Caco-2 (cell line): Measurements from ENCODE around the gene SMYD3. TPM values are rescaled to one million over a fixed set of nuclear protein-coding genes. Genes with fewer than 3 reads are reported as not detected.

Experiments
- BruUV-seq: library from RNA; stranded (reverse); fragments of 400-500 nt; replicated peaks from 2 replicates; lab custom pipeline; 2021; lab: Mats Ljungman, UMichigan
- CTCF ChIA-PET: fragments of 300-600 bp; sonication (Branson Sonifier 250); formaldehyde crosslinking; loops from one replicate; lab custom pipeline; 2022; ENCODE audit warnings: antibody characterized with exemption; lab: Charles Lee
- POLR2A ChIA-PET: fragments of 300-600 bp; sonication (Branson Sonifier 250); formaldehyde crosslinking; loops from one replicate; lab custom pipeline; 2022; ENCODE audit warnings: antibody characterized with exemption; lab: Charles Lee
- DNase-seq, 2 experiments: peaks; one replicate each; pipeline versions ENCODE4 v3.0.0 to v3.0.0-alpha.2; 2020 to 2022
- H3K27me3 ChIP-seq: replicated peaks from 2 replicates; pipeline ENCODE4 v1.6.0; 2011; ENCODE audit warnings: low read length; ENCODE audit not compliant: control insufficient read depth, insufficient read depth
- H3K36me3 ChIP-seq: 2 replicates; pipeline ENCODE4 v1.5.1; 2011; ENCODE audit warnings: low read length; ENCODE audit not compliant: control insufficient read depth, insufficient read depth
- H3K4me1 ChIP-seq: fragments of 250-450 bp; sonication (Bioruptor Pico); 2 replicates; pipeline ENCODE4 v1.5.1; 2020; ENCODE audit warnings: mild to moderate bottlenecking
- H3K4me3 ChIP-seq: 2 replicates; pipeline ENCODE4 v1.5.1; 2011; ENCODE audit warnings: low read depth, mild to moderate bottlenecking, control low read depth, low read length
- H3K9me3 ChIP-seq: fragments of 250-450 bp; sonication (Bioruptor Pico); 2 replicates; pipeline ENCODE4 v1.5.1; 2020; ENCODE audit warnings: mild to moderate bottlenecking, moderate library complexity
- H3K27ac Mint-ChIP-seq: one replicate; pipeline ENCODE4 v1.8.0; 2022; ENCODE audit warnings: mixed read lengths; ENCODE audit not compliant: unreplicated experiment
- H3K27me3 Mint-ChIP-seq: one replicate; pipeline ENCODE4 v1.8.0; 2022; ENCODE audit warnings: mixed read lengths; ENCODE audit not compliant: insufficient read depth, unreplicated experiment
- H3K36me3 Mint-ChIP-seq: one replicate; pipeline ENCODE4 v1.8.0; 2022; ENCODE audit warnings: mild to moderate bottlenecking, mixed read lengths; ENCODE audit not compliant: insufficient read depth, unreplicated experiment
- H3K4me1 Mint-ChIP-seq: one replicate; pipeline ENCODE4 v1.8.0; 2022; ENCODE audit warnings: low read depth, mixed read lengths; ENCODE audit not compliant: unreplicated experiment
- H3K4me3 Mint-ChIP-seq: one replicate; pipeline ENCODE4 v1.8.0; 2022; ENCODE audit warnings: mild to moderate bottlenecking, moderate library complexity, mixed read lengths; ENCODE audit not compliant: unreplicated experiment
- H3K9me3 Mint-ChIP-seq: one replicate; pipeline ENCODE4 v1.8.0; 2022; ENCODE audit warnings: mixed read lengths; ENCODE audit not compliant: unreplicated experiment
- CTCF ChIP-seq, 2 experiments: fragments of 200-600 bp in 1 of 2; IDR thresholded peaks; 1 replicate in 1 of 2; 2 replicates in 1 of 2; pipeline versions ENCODE4 v1.5.1 to v1.8.0; 2011 to 2022; ENCODE audit warnings: antibody characterized with exemption in 1 of 2, control low read depth in 1 of 2, inconsistent platforms in 1 of 2, low read depth in 1 of 2, low read length in 1 of 2, mild to moderate bottlenecking in 1 of 2, moderate library complexity in 1 of 2; ENCODE audit not compliant: insufficient read depth in 1 of 2, severe bottlenecking in 1 of 2, unreplicated experiment in 1 of 2
- intact Hi-C: fragments of 100-400 bp; cut with micrococcal nuclease; formaldehyde crosslinking; loops from one replicate; pipeline ENCODE4 v1.10.0; 2022; ENCODE audit not compliant: unreplicated experiment
- total RNA-seq: library from RNA; stranded (reverse); gene quantifications from 2 replicates; pipeline ENCODE4 v1.2.3, GENCODE V29; 2022

Gene SMYD3
- total RNA-seq, 1 experiment from 2014 or later = 33.0 TPM

- H3K4me3 Mint-ChIP-seq = no peak overlapping the region
- H3K9me3 Mint-ChIP-seq = no peaks in the 10 kb centered on the region
- H3K36me3 ChIP-seq = no peaks in the 10 kb centered on the region
- no peaks in the 10 kb centered on the region for H3K36me3 Mint-ChIP-seq
- POLR2A ChIA-PET = no interaction called here
- H3K9me3 ChIP-seq = no peaks in the 10 kb centered on the region
- no TSS peak for BruUV-seq
- no peaks in the 10 kb centered on the region for H3K27me3 ChIP-seq
- DNase-seq = no peak
- CTCF ChIA-PET = no interaction called here
- TF ChIP-seq CTCF (IDR thresholded peaks at IDR 0.05; ENCODE audit: insufficient read depth in 1 of 2, low read depth in 1 of 2, low read length in 1 of 2, severe bottlenecking in 1 of 2, unreplicated experiment in 1 of 2) = no peak
- no peaks in the 10 kb centered on the region for H3K27me3 Mint-ChIP-seq
- H3K27ac Mint-ChIP-seq = no peak overlapping the region
- intact Hi-C loops = no loop called here
- no peaks in the 10 kb centered on the region for H3K4me1 Mint-ChIP-seq
- H3K4me1 ChIP-seq = no peaks in the 10 kb centered on the region
- no peak overlapping the region for H3K4me3 ChIP-seq
Measured at GRCh38 chr1:246034630-246035029, 472.4 kb downstream of the SMYD3 start.

- no peaks in the 10 kb centered on the region for H3K27me3 ChIP-seq
- no peak overlapping the region for H3K4me3 ChIP-seq
- H3K4me3 Mint-ChIP-seq = no peak overlapping the region
- peaks cover 9% of the 10 kb centered on the region for H3K9me3 Mint-ChIP-seq
- H3K4me1 Mint-ChIP-seq = no peaks in the 10 kb centered on the region
- H3K9me3 ChIP-seq = no peaks in the 10 kb centered on the region
- POLR2A ChIA-PET = no interaction called here
- no peak for DNase-seq
- H3K27me3 Mint-ChIP-seq = no peaks in the 10 kb centered on the region
- H3K4me1 ChIP-seq = no peaks in the 10 kb centered on the region
- TF ChIP-seq CTCF (IDR thresholded peaks at IDR 0.05; ENCODE audit: insufficient read depth in 1 of 2, low read depth in 1 of 2, low read length in 1 of 2, severe bottlenecking in 1 of 2, unreplicated experiment in 1 of 2) = no peak
- no TSS peak for BruUV-seq
- no peaks in the 10 kb centered on the region for H3K36me3 ChIP-seq
- H3K36me3 Mint-ChIP-seq = no peaks in the 10 kb centered on the region
- intact Hi-C loops = no loop called here
- H3K27ac Mint-ChIP-seq = no peak overlapping the region
- CTCF ChIA-PET = no interaction called here
Measured at GRCh38 chr1:246032984-246033383, 474.1 kb downstream of the SMYD3 start.

- H3K9me3 ChIP-seq = no peaks in the 10 kb centered on the region
- H3K9me3 Mint-ChIP-seq = peaks cover 14% of the 10 kb centered on the region
- no peak overlapping the region for H3K27ac Mint-ChIP-seq
- ChIA-PET CTCF (interaction anchor here (0.5 kb wide), 1 partner anchor 875 kb away, joined by 5 read pairs; no protein-coding TSS in a partner anchor), POLR2A (no interaction called here)
- TF ChIP-seq CTCF (IDR thresholded peaks at IDR 0.05; ENCODE audit: insufficient read depth in 1 of 2, low read depth in 1 of 2, low read length in 1 of 2, severe bottlenecking in 1 of 2, unreplicated experiment in 1 of 2) = no peak
- no TSS peak for BruUV-seq
- no peaks in the 10 kb centered on the region for H3K4me1 Mint-ChIP-seq
- no peaks in the 10 kb centered on the region for H3K36me3 Mint-ChIP-seq
- no peaks in the 10 kb centered on the region for H3K4me1 ChIP-seq
- no peaks in the 10 kb centered on the region for H3K27me3 Mint-ChIP-seq
- H3K27me3 ChIP-seq = no peaks in the 10 kb centered on the region
- no peak overlapping the region for H3K4me3 ChIP-seq
- no peaks in the 10 kb centered on the region for H3K36me3 ChIP-seq
- H3K4me3 Mint-ChIP-seq = no peak overlapping the region
- no peak for DNase-seq
- intact Hi-C loops = no loop called here
Measured at GRCh38 chr1:246032031-246032551, 475.0 kb downstream of the SMYD3 start.
